VCaP (cell line): ENCODE results near the gene EMP2.
A peak's percentile ranks its signal among the peaks of the same experiment; 100 is the strongest.
"Not testable (repeated sequence)": the region's sequence is repeated elsewhere in the genome, so short reads cannot be mapped to it uniquely, and the experiment has no call there.

Experiments used
- H3K27ac ChIP-seq: fragments of 450-650 bp; 2 replicates; pipeline ENCODE4 v1.5.1; 2017
- TF ChIP-seq, protein P1 (sequence below): fragments of 450-650 bp; conservative IDR thresholded peaks from 2 replicates; pipeline ENCODE4 v1.5.1; 2017; ENCODE audit warnings: mild to moderate bottlenecking, moderate library complexity

The EMP2 gene

DNA sequence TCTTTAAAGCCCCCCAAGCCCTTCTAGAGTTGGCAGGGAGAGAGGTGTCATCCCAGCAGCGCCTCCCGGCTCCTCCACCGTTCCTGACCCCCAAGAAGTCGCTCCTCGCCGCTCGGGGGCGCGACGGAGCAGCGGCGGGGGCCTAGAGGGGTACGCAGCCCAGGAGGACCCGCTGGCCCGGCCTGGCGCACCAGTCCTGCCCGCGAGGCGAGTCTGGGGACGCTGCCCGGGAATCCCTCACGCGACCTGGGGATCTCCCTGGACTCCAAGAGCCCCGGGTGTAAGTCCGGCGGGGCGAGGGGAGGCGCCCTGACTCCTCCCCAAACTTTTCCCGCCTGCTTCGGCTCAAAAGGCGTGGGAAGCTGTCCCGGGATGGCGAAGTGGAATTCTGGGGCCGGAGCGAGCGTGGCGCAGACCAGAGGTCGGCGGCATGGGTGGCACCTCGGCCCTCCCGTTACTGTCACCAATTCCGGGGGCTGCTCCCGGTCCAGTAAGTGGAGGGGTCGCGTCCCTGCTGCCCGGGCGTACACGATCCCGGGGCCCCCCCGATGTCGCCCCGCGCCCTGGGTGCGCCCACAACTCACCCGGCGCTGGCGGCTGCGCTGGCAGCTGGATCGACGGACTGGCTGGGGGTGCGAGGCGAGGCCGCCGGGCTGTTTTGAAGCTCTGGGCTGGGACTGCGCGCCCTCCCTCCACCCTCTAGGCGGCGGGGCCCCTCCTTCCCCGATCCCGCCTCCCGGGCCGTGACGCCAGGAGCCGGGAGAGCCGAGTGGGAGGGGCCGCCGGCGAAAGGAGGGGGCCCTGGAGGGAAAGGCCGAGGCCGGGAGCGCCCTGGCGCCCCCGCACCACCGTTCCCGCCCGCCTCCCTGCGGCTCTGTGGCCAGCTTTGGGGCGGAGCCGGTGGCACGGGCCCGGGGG, at the start of gene EMP2:
Gene EMP2, minus strand, starts transcription at position 634 of the 918 bp plus-strand sequence. CDS start 32,981 bp downstream, outside the sequence.
- TF ChIP-seq, protein P1, sequence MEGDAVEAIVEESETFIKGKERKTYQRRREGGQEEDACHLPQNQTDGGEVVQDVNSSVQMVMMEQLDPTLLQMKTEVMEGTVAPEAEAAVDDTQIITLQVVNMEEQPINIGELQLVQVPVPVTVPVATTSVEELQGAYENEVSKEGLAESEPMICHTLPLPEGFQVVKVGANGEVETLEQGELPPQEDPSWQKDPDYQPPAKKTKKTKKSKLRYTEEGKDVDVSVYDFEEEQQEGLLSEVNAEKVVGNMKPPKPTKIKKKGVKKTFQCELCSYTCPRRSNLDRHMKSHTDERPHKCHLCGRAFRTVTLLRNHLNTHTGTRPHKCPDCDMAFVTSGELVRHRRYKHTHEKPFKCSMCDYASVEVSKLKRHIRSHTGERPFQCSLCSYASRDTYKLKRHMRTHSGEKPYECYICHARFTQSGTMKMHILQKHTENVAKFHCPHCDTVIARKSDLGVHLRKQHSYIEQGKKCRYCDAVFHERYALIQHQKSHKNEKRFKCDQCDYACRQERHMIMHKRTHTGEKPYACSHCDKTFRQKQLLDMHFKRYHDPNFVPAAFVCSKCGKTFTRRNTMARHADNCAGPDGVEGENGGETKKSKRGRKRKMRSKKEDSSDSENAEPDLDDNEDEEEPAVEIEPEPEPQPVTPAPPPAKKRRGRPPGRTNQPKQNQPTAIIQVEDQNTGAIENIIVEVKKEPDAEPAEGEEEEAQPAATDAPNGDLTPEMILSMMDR, result peak; percentile 38
- peak within 1 kb of the TSS; percentile 68; the same call in 1 of the 2 replicates for H3K27ac ChIP-seq

DNA sequence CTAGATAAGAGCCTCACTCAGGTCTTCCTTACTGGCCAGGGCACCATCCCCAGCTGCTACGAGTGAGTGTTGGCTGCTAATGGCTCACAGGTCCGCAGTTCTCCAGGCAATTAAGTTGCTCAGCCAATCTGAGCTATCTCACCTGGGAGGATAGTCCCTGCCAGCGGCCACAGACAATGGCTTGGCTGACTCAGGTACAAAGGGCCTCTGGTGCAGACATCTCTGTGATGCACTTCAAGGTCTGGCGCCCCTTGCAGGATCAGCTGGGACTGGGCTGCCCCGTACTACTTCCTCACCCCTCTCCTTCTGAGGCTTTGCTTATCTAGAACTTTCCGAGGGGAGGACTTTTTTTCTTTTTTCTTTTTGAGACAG, 49.2 kb upstream of the EMP2 start:
- H3K27ac ChIP-seq, result no peak overlapping the region; the same call in 1 of the 2 replicates
- TF ChIP-seq, protein P1, result no peak

- TF ChIP-seq, protein P1, result no peak
- H3K27ac ChIP-seq, result no peak overlapping the region
Observed at GRCh38 chr16:10625595-10626357, 45.4 kb upstream of the EMP2 start.

DNA sequence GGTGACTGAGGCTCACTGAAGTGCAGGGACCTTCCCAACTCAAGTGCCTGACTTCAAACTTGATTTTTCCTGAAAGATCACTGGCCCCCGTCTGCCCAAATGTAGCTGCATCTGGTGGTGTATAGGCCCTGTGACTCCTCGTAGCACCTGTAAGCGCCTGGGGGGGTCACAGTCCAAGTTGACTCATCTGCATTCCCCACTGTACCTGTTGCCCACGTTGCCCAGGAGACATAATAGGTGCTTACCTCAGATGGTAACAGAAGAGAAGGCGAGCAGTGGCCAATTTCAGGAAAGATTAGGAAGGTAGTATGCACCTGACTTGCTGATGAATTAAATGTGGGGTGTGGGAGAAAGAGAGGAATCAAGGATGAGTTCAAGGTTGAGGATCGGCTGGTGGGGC, 44.1 kb upstream of the EMP2 start:
- H3K27ac ChIP-seq, result no peak overlapping the region
- TF ChIP-seq, protein P1, result no peak

- H3K27ac ChIP-seq, result no peak overlapping the region
- TF ChIP-seq, protein P1, result no peak
Observed at GRCh38 chr16:10623059-10623458, 42.7 kb upstream of the EMP2 start.

- no peak overlapping the region for H3K27ac ChIP-seq
- TF ChIP-seq, protein P1, result no peak
Observed at GRCh38 chr16:10622036-10622921, 41.9 kb upstream of the EMP2 start.

DNA sequence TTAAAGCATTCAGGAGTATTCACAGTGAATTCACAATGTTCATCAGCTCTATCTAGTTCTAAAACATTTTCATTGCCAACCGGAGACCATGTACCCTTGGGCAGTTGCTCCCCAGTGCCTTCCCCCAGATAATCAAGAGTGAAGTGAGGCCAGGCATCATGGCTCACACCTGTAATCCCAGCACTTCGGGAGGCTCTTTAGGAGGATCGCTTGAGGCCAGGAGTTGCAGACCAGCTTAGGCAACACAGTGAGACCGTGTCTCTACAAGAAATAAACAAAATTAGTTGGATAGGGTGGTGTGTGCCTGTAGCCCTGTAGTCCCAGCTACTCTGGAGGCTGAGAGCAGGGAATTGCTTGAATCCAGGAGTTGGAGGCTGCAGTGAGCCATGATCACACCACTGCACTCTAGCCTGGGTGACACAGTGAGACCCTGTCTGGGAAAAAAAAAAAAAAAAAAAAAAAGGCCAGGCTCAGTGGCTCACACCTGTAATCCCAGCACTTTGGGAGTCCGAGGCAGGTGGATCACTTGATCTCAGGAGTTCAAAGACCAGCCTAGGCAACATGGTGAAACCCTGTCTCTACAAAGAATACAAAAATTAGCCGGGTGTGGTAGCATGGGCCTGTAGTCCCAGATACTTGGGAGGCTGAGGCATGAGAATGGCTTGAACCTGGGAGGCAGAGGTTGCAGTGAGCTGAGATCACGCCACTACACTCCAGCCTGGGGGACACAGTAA, 41.0 kb upstream of the EMP2 start:
- not testable (repeated sequence) for H3K27ac ChIP-seq
